DMS114 treated with DMSO at 0.1 percent for 48 hours (cell line): ENCODE results near the gene RBP7.

ENCODE experiments used
- DNase-seq: peaks from one replicate; lab custom pipeline; 2025; ENCODE audit not compliant: unreplicated experiment; lab: John Stamatoyannopoulos, UW

Gene RBP7

GRCh38 chr1:10064416-10065343 lies 67.7 kb downstream of the RBP7 start:
- DNase-seq: no peak

- no peak for DNase-seq
These were observed 68.3 kb downstream of the RBP7 start for GRCh38 chr1:10065344-10065685.
